Tibial artery (tissue), 4 donors: ENCODE results near the gene SLC25A26.
"Not testable (repeated sequence)": the region's sequence is repeated elsewhere in the genome, so short reads cannot be mapped to it uniquely, and the experiment has no call there.

ENCODE experiments used
- DNase-seq, 2 donors: peaks; one replicate each; pipeline ENCODE4 v3.0.0-alpha.2; 2019
- H3K27ac ChIP-seq, 2 donors: fragments of 200-600 bp; sonication (generic) in 1 of 2; 1 replicate in 1 of 2; 2 replicates in 1 of 2; pipeline ENCODE4 v1.5.1; 2018 to 2019; ENCODE audit warnings: mild to moderate bottlenecking in 1 of 2
- H3K27me3 ChIP-seq, 2 donors: fragments of 200-600 bp; sonication (generic) in 1 of 2; one replicate each; pipeline versions ENCODE4 v1.5.1 to v1.6.0; 2016 to 2019
- H3K36me3 ChIP-seq, 3 donors: fragments of 200-600 bp; sonication (generic) in 2 of 3; one replicate each; pipeline ENCODE4 v1.5.1; 2016 to 2019; ENCODE audit warnings: mild to moderate bottlenecking in 2 of 3
- H3K4me1 ChIP-seq, 4 donors: fragments of 200-600 bp; sonication (generic) in 2 of 4; 1 replicate in 3 of 4; 2 replicates in 1 of 4; pipeline ENCODE4 v1.5.1; 2016 to 2019
- H3K4me3 ChIP-seq, 2 donors: fragments of 200-600 bp; sonication (generic) in 1 of 2; 1 replicate in 1 of 2; 2 replicates in 1 of 2; pipeline ENCODE4 v1.5.1; 2018 to 2019; ENCODE audit warnings: mild to moderate bottlenecking in 2 of 2
- H3K9me3 ChIP-seq, 3 donors: fragments of 200-600 bp; sonication (generic) in 1 of 3; one replicate each; pipeline ENCODE4 v1.5.1; 2016 to 2019
- CTCF ChIP-seq, 2 experiments: fragments of 200-600 bp in 1 of 2; fragments of 450-650 bp in 1 of 2; IDR thresholded peaks; one replicate each; pipeline ENCODE4 v1.5.1; 2017 to 2019; ENCODE audit warnings: antibody characterized with exemption in 2 of 2, mild to moderate bottlenecking in 1 of 2, moderate library complexity in 1 of 2
- intact Hi-C: fragments of 100-400 bp; cut with DNase I; formaldehyde crosslinking; loops from one replicate; pipeline ENCODE4 v1.15.0; 2023; ENCODE audit warnings: low total_unique reads

SLC25A26 gene

GRCh38 chr3:66297260-66297873 is 76.6 kb downstream of the SLC25A26 start:
- H3K4me1 ChIP-seq = peaks cover 0 to 13% (median 4%) of the 10 kb centered on the region in 4 donors
- H3K27ac ChIP-seq = no peak overlapping the region
- H3K36me3 ChIP-seq = no peaks in the 10 kb centered on the region
- DNase-seq = no peak
- no peak overlapping the region for H3K4me3 ChIP-seq
- H3K27me3 ChIP-seq = no peaks in the 10 kb centered on the region
- no peaks in the 10 kb centered on the region for H3K9me3 ChIP-seq
- intact Hi-C loops = no loop called here
- TF ChIP-seq CTCF (IDR thresholded peaks at IDR 0.05) = no peak

- intact Hi-C loops = no loop called here
- Histone ChIP-seq H3K4me3 (no peak overlapping the region), H3K27ac (no peak overlapping the region), H3K36me3 (no peaks in the 10 kb centered on the region), H3K4me1 (peaks cover 0 to 13% (median 4%) of the 10 kb centered on the region in 4 donors), H3K9me3 (no peaks in the 10 kb centered on the region), H3K27me3 (no peaks in the 10 kb centered on the region)
- no peak for DNase-seq
- no peak for TF ChIP-seq CTCF (IDR thresholded peaks at IDR 0.05)
Observed at GRCh38 chr3:66297900-66298299, 77.1 kb downstream of the SLC25A26 start.

- no peak overlapping the region for H3K4me3 ChIP-seq
- no peaks in the 10 kb centered on the region for H3K36me3 ChIP-seq
- no peaks in the 10 kb centered on the region for H3K27me3 ChIP-seq
- TF ChIP-seq CTCF (IDR thresholded peaks at IDR 0.05) = no peak
- no peak for DNase-seq
- H3K9me3 ChIP-seq = no peaks in the 10 kb centered on the region
- H3K4me1 ChIP-seq = peaks cover 0 to 13% (median 4%) of the 10 kb centered on the region in 4 donors
- no peak overlapping the region for H3K27ac ChIP-seq
- intact Hi-C loops = no loop called here
Observed at GRCh38 chr3:66298591-66298990, 77.8 kb downstream of the SLC25A26 start.

GRCh38 chr3:66299085-66299484 is 78.3 kb downstream of the SLC25A26 start:
- not testable (repeated sequence) for H3K4me3 ChIP-seq

GRCh38 chr3:66299891-66300290 is 79.1 kb downstream of the SLC25A26 start:
- no peak overlapping the region for H3K4me3 ChIP-seq
- intact Hi-C loops = no loop called here
- H3K27me3 ChIP-seq = no peaks in the 10 kb centered on the region
- TF ChIP-seq CTCF (IDR thresholded peaks at IDR 0.05) = no peak
- no peak overlapping the region for H3K27ac ChIP-seq
- H3K4me1 ChIP-seq = peaks cover 0 to 13% (median 4%) of the 10 kb centered on the region in 4 donors
- H3K9me3 ChIP-seq = no peaks in the 10 kb centered on the region
- no peak for DNase-seq
- H3K36me3 ChIP-seq = no peaks in the 10 kb centered on the region

More at GRCh38 chr3:66299085-66299484, 78.3 kb downstream of the SLC25A26 start:
- intact Hi-C loops, H3K36me3 ChIP-seq, H3K9me3 ChIP-seq, H3K27me3 ChIP-seq, H3K27ac ChIP-seq, DNase-seq: not testable (repeated sequence)
- H3K4me1 ChIP-seq = peaks cover 0 to 13% (median 4%) of the 10 kb centered on the region in 4 donors

GRCh38 chr3:66302288-66302687 is 81.5 kb downstream of the SLC25A26 start:
- no peak for DNase-seq
- Histone ChIP-seq H3K27ac (no peak overlapping the region), H3K27me3 (no peaks in the 10 kb centered on the region), H3K4me3 (no peak overlapping the region), H3K36me3 (no peaks in the 10 kb centered on the region), H3K9me3 (no peaks in the 10 kb centered on the region), H3K4me1 (peaks cover 0 to 10% (median 3%) of the 10 kb centered on the region in 4 donors)
- no peak for TF ChIP-seq CTCF (IDR thresholded peaks at IDR 0.05)
- intact Hi-C loops = no loop called here
